Astrocyte (in vitro differentiated cells and primary cell): ENCODE data around the gene GAB2.

Experiments
- EZH2 ChIP-seq: IDR thresholded peaks from 2 replicates; pipeline ENCODE4 v1.6.1; 2012; ENCODE audit warnings: mild to moderate bottlenecking, low read length, inconsistent platforms; ENCODE audit not compliant: insufficient read depth
- TF ChIP-seq, protein P1 (sequence below): IDR thresholded peaks from 2 replicates; pipeline ENCODE4 v1.5.1; 2011; ENCODE audit warnings: low read depth, mild to moderate bottlenecking, inconsistent platforms, low read length, moderate library complexity; ENCODE audit not compliant: insufficient read depth

DNA sequence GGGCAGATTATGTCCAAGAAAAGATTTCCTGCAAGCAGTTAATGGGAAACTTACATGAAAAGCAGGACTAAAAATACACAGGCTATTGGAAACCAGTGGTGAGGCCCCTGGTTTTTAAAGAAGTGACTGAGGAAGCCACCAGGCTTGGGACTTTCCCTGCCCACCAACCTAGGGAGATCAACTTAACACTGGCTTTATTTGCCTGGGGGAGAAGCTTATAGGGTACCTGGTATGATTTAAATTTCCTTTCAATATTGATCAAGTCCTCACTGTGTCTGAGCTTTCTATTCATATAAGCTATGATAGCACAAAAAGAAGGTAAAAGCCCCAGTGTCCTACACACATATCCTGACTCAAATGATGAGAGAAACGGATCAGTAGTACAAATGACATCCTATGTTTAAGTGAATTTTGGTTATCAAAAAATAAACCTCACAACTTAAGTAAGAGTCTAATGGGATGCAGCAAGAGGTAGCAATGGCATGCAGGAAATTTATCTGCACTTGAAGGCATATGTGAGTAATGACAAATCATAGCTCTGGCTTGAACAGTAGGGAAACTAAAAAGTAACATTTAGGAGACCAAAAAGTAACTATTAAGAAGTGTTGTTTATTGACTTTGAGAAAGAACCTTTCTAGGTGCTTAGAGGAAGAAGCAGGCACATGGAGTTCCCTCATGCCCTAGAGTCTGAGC, 85.3 kb downstream of the GAB2 start:
- TF ChIP-seq, protein P1, sequence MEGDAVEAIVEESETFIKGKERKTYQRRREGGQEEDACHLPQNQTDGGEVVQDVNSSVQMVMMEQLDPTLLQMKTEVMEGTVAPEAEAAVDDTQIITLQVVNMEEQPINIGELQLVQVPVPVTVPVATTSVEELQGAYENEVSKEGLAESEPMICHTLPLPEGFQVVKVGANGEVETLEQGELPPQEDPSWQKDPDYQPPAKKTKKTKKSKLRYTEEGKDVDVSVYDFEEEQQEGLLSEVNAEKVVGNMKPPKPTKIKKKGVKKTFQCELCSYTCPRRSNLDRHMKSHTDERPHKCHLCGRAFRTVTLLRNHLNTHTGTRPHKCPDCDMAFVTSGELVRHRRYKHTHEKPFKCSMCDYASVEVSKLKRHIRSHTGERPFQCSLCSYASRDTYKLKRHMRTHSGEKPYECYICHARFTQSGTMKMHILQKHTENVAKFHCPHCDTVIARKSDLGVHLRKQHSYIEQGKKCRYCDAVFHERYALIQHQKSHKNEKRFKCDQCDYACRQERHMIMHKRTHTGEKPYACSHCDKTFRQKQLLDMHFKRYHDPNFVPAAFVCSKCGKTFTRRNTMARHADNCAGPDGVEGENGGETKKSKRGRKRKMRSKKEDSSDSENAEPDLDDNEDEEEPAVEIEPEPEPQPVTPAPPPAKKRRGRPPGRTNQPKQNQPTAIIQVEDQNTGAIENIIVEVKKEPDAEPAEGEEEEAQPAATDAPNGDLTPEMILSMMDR: no peak
- TF ChIP-seq EZH2: no peak
